Stomach (tissue), 9 donors: ENCODE data around the gene CCR7. TPM values are rescaled to one million over a fixed set of nuclear protein-coding genes. Genes with fewer than 3 reads are reported as not detected.
"Not testable (repeated sequence)": the region's sequence is repeated elsewhere in the genome, so short reads cannot be mapped to it uniquely, and the experiment has no call there.

Experiments used
- DNase-seq, 2 donors: peaks; one replicate each; pipeline versions ENCODE4 v3.0.0 to v3.0.0-alpha.2; 2013 to 2019
- H3K27ac ChIP-seq, 5 donors: fragments of 200-600 bp in 4 of 5; sonication (generic) in 4 of 5; one replicate each; pipeline ENCODE4 v1.5.1; 2013 to 2019; ENCODE audit warnings: mild to moderate bottlenecking in 1 of 5, moderate library complexity in 1 of 5
- H3K27me3 ChIP-seq, 3 donors: fragments of 200-600 bp; sonication (generic); one replicate each; pipeline ENCODE4 v1.5.1; 2017 to 2019; ENCODE audit warnings: mixed run types in 1 of 3
- H3K36me3 ChIP-seq, 4 donors: fragments of 200-600 bp; sonication (generic); 1 replicate in 3 of 4; 2 replicates in 1 of 4; pipeline ENCODE4 v1.5.1; 2016 to 2019
- H3K4me1 ChIP-seq, 4 donors: fragments of 200-600 bp; sonication (generic); one replicate each; pipeline ENCODE4 v1.5.1; 2016 to 2019
- H3K4me3 ChIP-seq, 4 donors: fragments of 200-600 bp; sonication (generic) in 3 of 4; one replicate each; pipeline ENCODE4 v1.5.1; 2016 to 2019; ENCODE audit warnings: mild to moderate bottlenecking in 1 of 4
- H3K9me3 ChIP-seq, 4 donors: fragments of 200-600 bp; sonication (generic); one replicate each; pipeline ENCODE4 v1.5.1; 2016 to 2019
- EP300 ChIP-seq: sonication (generic); formaldehyde crosslinking; IDR thresholded peaks from one replicate; pipeline ENCODE4 v1.6.1; 2017; ENCODE audit warnings: antibody characterized with exemption
- POLR2A ChIP-seq, 4 donors: fragments of 450-650 bp; IDR thresholded peaks; one replicate each; pipeline ENCODE4 v1.6.1; 2016; ENCODE audit warnings: antibody characterized with exemption in 4 of 4, control low read depth in 2 of 4, mild to moderate bottlenecking in 1 of 4, moderate library complexity in 1 of 4
- POLR2AphosphoS5 ChIP-seq, 3 donors: sonication (generic); formaldehyde crosslinking; IDR thresholded peaks; one replicate each; pipeline ENCODE4 v1.6.1; 2016; ENCODE audit warnings: antibody characterized with exemption in 3 of 3
- WGBS, 5 donors: extraction: QIAGEN DNeasy Blood & Tissue Kit in 3 of 5; methylation state at CpG; one replicate each; pipeline versions ENCODE4 v1.1.5 to v1.1.7; 2013 to 2018; 5-methylcytosine and 5-hydroxymethylcytosine counted together
- intact Hi-C: fragments of 100-400 bp; cut with DNase I; formaldehyde crosslinking; loops from one replicate; pipeline ENCODE4 v1.15.1; 2023; ENCODE audit warnings: low total_unique reads
- polyA plus RNA-seq, 3 donors: library from polyadenylated mRNA; stranded (reverse); fragments of 200-250 nt; gene quantifications; one replicate each; pipeline ENCODE4 v1.2.3, GENCODE V29; 2013
- total RNA-seq, 5 donors: library from RNA; depleted of rRNA; stranded (reverse); fragments of >200 nt; gene quantifications; one replicate each; pipeline versions ENCODE4 v1.1.0 to v1.2.3, GENCODE V29; 2014 to 2016
- TF ChIP-seq, protein P1 (sequence below), 7 experiments: fragments of 450-650 bp in 4 of 7; fragments of 200-600 bp in 3 of 7; sonication (generic) in 3 of 7; IDR thresholded peaks; one replicate each; pipeline ENCODE4 v1.5.1; 2016 to 2019; ENCODE audit warnings: antibody characterized with exemption in 7 of 7, control low read depth in 2 of 7, mild to moderate bottlenecking in 1 of 7
- donor health status: healthy with polysubstance abuse.
- donor health status: Bipolar disorder and iron deficiency.
- donor health status: healthy.

Gene CCR7
- total and polyA plus RNA-seq, 8 donors, result 0.92 to 3.1 (median 1.4) TPM; not detected in 5

DNA sequence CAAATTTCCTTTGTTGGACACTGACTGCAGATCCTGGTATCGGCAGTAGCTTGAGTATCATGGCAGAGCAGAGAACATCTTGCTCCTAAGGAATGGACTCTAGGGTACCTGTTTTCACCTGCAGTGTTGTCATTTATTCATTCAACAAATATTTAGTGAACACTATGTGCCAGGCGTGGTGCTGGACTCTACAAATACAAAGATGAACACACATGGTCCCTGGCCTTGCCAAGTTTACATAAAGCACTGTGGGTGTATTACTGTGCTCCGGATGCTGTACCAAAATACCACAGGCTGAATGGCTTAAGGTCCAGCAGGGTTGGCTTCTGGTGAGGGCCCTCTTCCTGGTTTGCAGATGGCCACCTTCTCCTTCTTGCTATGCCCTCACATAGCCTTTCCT is 14.2 kb upstream of the CCR7 start:
- H3K9me3 ChIP-seq, result peaks cover 0 to 7% (median 2%) of the 10 kb centered on the region in 4 donors
- intact Hi-C loops, result no loop called here
- WGBS, 5 donors, result 71 to 84% (median 76%) methylated on average over 3 of the region's 3 CpGs
- peaks cover 0 to 10% (median 0%) of the 10 kb centered on the region in 4 donors for H3K4me1 ChIP-seq
- H3K27me3 ChIP-seq, result no peaks in the 10 kb centered on the region
- H3K4me3 ChIP-seq, result no peak overlapping the region
- no peak for TF ChIP-seq POLR2AphosphoS5 (IDR thresholded peaks at IDR 0.05)
- TF ChIP-seq EP300, result no peak
- TF ChIP-seq POLR2A (IDR thresholded peaks at IDR 0.05), result no peak
- TF ChIP-seq, protein P1, sequence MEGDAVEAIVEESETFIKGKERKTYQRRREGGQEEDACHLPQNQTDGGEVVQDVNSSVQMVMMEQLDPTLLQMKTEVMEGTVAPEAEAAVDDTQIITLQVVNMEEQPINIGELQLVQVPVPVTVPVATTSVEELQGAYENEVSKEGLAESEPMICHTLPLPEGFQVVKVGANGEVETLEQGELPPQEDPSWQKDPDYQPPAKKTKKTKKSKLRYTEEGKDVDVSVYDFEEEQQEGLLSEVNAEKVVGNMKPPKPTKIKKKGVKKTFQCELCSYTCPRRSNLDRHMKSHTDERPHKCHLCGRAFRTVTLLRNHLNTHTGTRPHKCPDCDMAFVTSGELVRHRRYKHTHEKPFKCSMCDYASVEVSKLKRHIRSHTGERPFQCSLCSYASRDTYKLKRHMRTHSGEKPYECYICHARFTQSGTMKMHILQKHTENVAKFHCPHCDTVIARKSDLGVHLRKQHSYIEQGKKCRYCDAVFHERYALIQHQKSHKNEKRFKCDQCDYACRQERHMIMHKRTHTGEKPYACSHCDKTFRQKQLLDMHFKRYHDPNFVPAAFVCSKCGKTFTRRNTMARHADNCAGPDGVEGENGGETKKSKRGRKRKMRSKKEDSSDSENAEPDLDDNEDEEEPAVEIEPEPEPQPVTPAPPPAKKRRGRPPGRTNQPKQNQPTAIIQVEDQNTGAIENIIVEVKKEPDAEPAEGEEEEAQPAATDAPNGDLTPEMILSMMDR (IDR thresholded peaks at IDR 0.05), result no peak
- DNase-seq, result no peak
- no peaks in the 10 kb centered on the region for H3K36me3 ChIP-seq
- H3K27ac ChIP-seq, result no peak overlapping the region

DNA sequence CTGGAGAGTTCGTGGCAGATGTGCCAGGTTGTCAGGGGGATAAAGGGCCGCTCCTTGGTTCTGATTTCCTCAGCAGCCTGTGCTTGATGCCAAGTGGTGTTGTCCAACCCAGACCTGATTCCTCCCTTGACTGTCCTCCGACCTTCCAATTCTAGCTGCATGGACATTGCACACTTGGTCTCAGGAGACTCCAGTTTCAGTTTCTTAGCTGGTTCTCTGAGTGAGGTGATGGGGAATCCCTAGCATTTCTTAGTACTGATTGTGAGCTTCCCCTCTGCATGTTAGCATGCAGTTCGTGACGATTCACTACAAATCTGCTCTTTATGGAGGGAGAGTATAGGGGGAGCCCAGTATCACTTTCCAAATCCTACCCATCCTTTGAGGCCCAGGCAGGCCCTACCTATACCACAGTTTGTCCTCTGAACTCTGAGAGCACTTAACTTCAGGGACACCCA is 12.4 kb upstream of the CCR7 start:
- Histone ChIP-seq H3K4me1 (peaks cover 0 to 10% (median 0%) of the 10 kb centered on the region in 4 donors), H3K9me3 (peaks cover 0 to 20% (median 8%) of the 10 kb centered on the region in 4 donors), H3K36me3 (no peaks in the 10 kb centered on the region), H3K27ac (no peak overlapping the region), H3K27me3 (no peaks in the 10 kb centered on the region), H3K4me3 (no peak overlapping the region)
- TF ChIP-seq POLR2AphosphoS5 (IDR thresholded peaks at IDR 0.05), result no peak
- TF ChIP-seq, protein P1 (IDR thresholded peaks at IDR 0.05), result no peak
- TF ChIP-seq EP300, result no peak
- no peak for TF ChIP-seq POLR2A (IDR thresholded peaks at IDR 0.05)
- 74 to 88% (median 81%) methylated on average over 5 of the region's 5 CpGs for WGBS, 5 donors
- DNase-seq, result peak in 1 of 2 donors; percentile 20
- intact Hi-C loops, result no loop called here

DNA sequence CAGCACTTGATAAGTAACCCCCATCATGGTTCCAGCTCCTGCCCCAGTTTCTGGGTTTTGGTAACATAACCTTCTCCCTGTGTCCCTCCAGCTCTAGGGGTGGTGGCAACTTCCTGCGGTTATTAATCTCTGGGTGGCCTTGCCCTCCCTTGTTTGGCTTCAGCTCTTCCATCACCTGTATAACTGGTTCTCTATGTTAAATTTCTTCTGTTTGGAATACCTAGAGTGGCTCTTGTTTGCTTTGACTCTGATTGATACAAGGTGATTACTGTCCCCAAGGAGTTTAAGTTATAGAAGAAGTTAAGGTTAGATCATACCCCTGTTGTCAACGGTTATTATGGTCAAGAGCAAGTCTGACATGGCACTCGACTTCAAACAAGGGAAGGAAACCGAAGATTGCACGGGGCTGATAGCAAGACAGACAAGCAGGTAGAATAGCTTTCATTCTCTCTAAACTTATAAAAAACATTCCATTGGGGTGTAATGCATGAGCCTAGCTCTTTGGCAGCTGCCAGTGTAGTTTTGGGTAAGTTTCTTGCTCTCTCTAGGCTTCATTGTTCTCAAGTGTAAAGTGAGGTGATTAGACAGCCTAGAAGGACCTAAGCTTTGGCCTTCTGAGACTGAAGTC is 11.0 kb upstream of the CCR7 start:
- 33 to 69% (median 54%) methylated on average over 5 of the region's 5 CpGs for WGBS, 5 donors
- DNase-seq, result peak in 1 of 2 donors; percentile 12
- H3K4me3 ChIP-seq, result no peak overlapping the region
- intact Hi-C loops, result no loop called here
- TF ChIP-seq, protein P1 (IDR thresholded peaks at IDR 0.05), result no peak
- TF ChIP-seq EP300, result no peak
- no peak for TF ChIP-seq POLR2AphosphoS5 (IDR thresholded peaks at IDR 0.05)
- no peak for TF ChIP-seq POLR2A (IDR thresholded peaks at IDR 0.05)
- H3K9me3 ChIP-seq, result peaks cover 0 to 20% (median 8%) of the 10 kb centered on the region in 4 donors
- no peaks in the 10 kb centered on the region for H3K4me1 ChIP-seq
- no peaks in the 10 kb centered on the region for H3K27me3 ChIP-seq
- H3K27ac ChIP-seq, result no peak overlapping the region
- no peaks in the 10 kb centered on the region for H3K36me3 ChIP-seq

DNA sequence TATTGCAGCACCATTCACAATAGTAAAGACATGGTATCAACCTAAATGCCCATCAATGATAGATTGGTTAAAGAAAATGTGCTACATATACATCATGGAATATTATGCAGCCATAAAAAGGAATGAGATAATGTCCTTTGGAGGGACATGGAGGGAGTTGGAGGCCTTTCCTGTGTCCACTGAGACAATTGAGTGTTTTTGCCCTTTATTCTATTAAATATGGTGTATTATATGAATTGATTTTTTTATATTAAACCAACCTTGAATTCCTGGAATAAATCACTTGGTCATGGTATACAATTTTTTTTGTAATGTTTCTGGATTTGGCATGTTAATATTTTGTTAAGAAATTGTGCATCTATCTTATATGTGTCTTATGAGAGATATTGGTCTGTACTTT is 9.0 kb upstream of the CCR7 start:
- TF ChIP-seq, protein P1 (IDR thresholded peaks at IDR 0.05), result no peak
- no peak for TF ChIP-seq POLR2A (IDR thresholded peaks at IDR 0.05)
- TF ChIP-seq POLR2AphosphoS5 (IDR thresholded peaks at IDR 0.05), result no peak
- no peak for TF ChIP-seq EP300
- no peaks in the 10 kb centered on the region for H3K4me1 ChIP-seq
- no peak overlapping the region for H3K4me3 ChIP-seq
- DNase-seq, result no peak
- H3K9me3 ChIP-seq, result peaks cover 0 to 20% (median 8%) of the 10 kb centered on the region in 4 donors
- H3K27me3 ChIP-seq, result peaks cover 0 to 3% (median 0%) of the 10 kb centered on the region in 3 donors
- no peak overlapping the region for H3K27ac ChIP-seq
- H3K36me3 ChIP-seq, result no peaks in the 10 kb centered on the region
- intact Hi-C loops, result no loop called here

DNA sequence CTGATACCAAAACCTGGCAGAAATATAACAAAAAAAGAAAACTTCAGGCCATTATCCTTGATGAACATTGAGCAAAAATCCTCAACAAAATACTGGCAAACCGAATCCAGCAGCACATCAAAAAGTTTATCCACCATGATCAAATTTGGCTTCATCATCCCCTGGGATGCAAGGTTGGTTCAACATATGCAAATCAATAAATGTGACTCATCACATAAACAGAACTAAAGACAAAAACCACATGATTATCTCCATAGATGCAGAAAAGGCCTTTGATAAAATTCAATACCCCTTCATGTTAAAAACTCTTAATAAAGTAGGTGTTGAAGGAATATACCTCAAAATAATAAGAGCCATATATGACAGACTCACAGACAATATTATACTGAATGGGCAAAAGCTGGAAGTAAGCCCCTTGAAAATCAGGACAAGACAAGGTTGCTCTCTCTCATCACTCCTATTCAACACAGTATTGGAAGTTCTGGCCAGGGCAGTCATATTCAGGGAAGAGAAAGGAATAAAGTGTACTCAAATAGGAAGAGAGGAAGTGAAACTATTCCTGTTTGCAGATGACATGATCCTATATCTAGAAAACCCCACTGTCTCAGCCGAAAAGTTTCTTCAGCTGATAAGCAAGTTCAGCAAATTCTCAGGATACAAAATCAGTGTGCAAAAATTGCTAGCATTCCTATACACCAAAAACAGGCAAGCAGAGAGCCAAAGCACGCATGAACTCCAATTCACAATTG is 7.1 kb upstream of the CCR7 start:
- DNase-seq, H3K36me3 ChIP-seq, H3K4me3 ChIP-seq, H3K4me1 ChIP-seq, H3K27ac ChIP-seq, intact Hi-C loops: not testable (repeated sequence)
- WGBS, 5 donors, result 71 to 80% (median 76%) methylated on average over 3 of the region's 3 CpGs
- Histone ChIP-seq H3K9me3 (peaks cover 0 to 20% (median 9%) of the 10 kb centered on the region in 4 donors), H3K27me3 (peaks cover 0 to 16% (median 0%) of the 10 kb centered on the region in 3 donors)
